Activated gamma-delta T cell treated with Interleukin-2 at 50 U/mL for 16 hours (primary cell): ENCODE measurements around the gene ZNF526.

ENCODE experiments used
- DNase-seq: peaks from one replicate; pipeline ENCODE4 v3.0.0-alpha.2; 2020

ZNF526 gene

DNA sequence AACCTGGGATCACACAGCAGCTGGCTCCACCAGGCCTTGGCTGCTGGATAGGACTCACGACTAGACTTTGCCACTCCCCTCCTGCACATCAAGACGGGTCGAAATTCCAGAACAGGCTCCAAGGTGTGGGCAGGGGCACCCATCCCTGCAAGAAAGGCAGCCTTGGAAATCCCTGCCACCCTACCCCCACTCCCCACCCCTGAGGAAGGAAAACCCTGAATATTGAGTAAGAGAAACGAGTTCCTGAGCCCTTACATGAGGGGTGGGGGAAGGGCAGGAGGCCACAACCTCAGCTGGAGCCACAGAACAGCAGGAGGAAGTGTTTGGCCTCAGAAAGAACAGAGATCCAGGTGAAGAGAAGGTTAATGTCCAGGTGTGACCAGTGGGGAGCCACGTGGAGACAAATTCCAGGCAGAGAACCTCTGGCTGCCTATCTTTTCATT lies 22.7 kb upstream of the ZNF526 start:
- no peak for DNase-seq

- DNase-seq, result peak; percentile 85
These were observed 21.3 kb upstream of the ZNF526 start for GRCh38 chr19:42198676-42199439.

GRCh38 chr19:42199440-42200115 lies 20.5 kb upstream of the ZNF526 start:
- peak; percentile 54 for DNase-seq

- no peak for DNase-seq
These were observed 19.9 kb upstream of the ZNF526 start for GRCh38 chr19:42200116-42200715.

GRCh38 chr19:42201489-42202289 lies 18.4 kb upstream of the ZNF526 start:
- DNase-seq, result peak; percentile 52

GRCh38 chr19:42202290-42202880 lies 17.7 kb upstream of the ZNF526 start:
- DNase-seq, result no peak

- no peak for DNase-seq
These were observed 16.4 kb upstream of the ZNF526 start for GRCh38 chr19:42203700-42204099.

GRCh38 chr19:42204664-42205063 lies 15.4 kb upstream of the ZNF526 start:
- DNase-seq, result no peak

GRCh38 chr19:42206871-42207755 lies 13.0 kb upstream of the ZNF526 start:
- no peak for DNase-seq

GRCh38 chr19:42207767-42208271 lies 12.3 kb upstream of the ZNF526 start:
- peak; percentile 22 for DNase-seq

- no peak for DNase-seq
These were observed 11.5 kb upstream of the ZNF526 start for GRCh38 chr19:42208612-42209011.

GRCh38 chr19:42212886-42213285 lies 7.2 kb upstream of the ZNF526 start:
- DNase-seq, result no peak

DNA sequence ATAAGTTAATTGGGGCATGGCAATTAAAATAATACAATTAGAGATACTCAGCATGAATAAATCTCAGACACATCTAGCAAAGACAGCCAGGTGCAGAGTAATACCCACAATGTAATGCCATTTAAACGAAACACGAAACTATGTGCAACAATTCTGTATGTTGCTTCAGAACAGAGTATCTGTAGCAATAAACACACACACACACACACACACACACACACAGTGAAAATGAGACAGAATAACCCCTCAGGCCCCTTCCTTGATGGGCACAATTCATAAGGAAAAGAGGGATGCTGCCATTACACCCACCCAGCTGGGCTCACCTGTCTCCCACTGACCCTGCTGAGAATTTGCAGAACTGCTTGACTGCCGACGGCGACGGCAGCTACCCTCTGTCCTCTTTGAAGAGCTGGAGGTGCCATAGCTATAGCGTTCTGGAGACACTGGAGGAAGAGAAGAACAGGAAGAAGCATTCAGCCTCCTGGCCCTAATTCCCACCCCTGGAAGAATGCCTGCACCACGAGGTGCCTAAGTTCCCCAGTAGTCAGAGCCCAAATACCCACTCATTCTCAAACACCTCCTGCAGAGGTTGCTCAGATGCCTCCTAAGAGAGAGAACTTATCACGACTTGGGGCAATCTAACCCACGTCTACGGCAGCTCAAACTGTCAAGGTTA lies 5.2 kb upstream of the ZNF526 start:
- no peak for DNase-seq

GRCh38 chr19:42216653-42217519 lies 3.2 kb upstream of the ZNF526 start:
- no peak for DNase-seq

- peak; percentile 100 for DNase-seq
These were observed 2.3 kb upstream of the ZNF526 start, which contains the start of gene DEDD2 for GRCh38 chr19:42217520-42218437. Gene DEDD2, minus strand, starts transcription at chr19:42217677. Its CDS starts 670 bp downstream, at chr19:42217007.

GRCh38 chr19:42220751-42221097 lies 612 bp downstream of the ZNF526 start:
- DNase-seq, result no peak

DNA sequence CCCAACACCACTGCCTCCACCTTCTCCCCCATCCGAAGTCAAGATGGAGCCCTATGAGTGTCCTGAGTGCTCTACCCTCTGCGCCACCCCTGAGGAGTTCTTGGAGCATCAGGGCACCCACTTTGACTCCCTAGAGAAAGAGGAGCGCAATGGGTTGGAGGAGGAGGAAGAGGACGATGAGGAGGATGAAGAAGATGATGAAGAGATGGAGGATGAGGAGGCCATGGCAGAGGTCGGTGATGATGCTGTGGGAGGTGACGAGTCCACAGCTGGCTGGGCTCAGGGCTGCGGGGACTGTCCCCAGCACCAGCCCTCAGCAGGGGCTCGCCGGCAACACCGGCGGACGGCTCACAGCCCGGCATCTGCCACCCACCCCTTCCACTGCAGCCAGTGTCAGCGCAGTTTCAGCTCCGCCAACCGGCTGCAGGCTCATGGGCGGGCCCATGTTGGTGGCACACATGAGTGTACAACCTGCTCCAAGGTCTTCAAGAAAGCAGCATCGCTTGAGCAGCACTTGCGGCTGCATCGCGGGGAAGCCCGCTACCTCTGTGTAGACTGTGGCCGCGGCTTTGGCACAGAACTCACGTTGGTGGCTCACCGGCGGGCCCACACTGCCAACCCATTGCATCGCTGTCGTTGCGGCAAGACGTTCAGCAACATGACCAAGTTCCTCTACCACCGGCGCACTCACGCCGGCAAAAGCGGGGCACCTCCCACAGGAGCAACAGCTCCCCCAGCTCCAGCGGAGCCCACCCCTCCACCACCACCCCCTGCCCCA lies 5.0 kb downstream of the ZNF526 start:
- no peak for DNase-seq
